Measurements from ENCODE around the gene TCAF1.
"Not testable (repeated sequence)": the region's sequence is repeated elsewhere in the genome, so short reads cannot be mapped to it uniquely, and the experiment has no call there.

Gene TCAF1

GRCh38 chr7:143905509-143905908 is 3.5 kb upstream of the TCAF1 start:
- DNase-seq, result no peak

- DNase-seq, result no peak
Measured at GRCh38 chr7:143902332-143902899, 440 bp upstream of the TCAF1 start.

- DNase-seq, result peak in 6 of 14 donors; percentile 67 to 82 (median 73)
Measured at GRCh38 chr7:143901332-143901667, 676 bp downstream of the TCAF1 start.

DNA sequence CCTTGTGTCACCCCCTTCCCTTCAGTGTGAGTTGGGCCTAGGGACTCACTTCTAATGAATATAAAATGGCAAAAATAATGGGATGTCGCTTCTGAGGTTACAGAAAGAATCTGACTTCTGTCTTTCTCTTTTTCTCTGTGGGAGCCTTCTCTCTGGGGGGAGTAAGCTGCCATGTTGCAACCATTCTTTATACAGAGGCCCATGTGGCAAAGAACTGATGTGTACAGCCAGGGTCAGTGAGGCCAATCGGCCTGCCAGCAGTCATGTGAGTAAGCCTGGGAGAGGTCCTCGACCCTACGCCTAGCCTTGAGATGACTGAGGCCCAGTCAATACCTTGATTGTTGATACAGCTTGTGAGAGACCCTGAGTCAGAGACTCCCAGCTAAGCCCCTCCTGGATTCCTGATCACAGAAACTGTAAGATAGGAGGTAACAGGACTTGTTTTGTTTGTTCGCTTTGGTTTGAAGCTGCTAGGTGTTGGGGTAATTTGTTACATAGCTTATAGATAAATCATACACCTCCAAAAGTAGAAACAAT is 1.7 kb downstream of the TCAF1 start:
- peak in 2 of 14 donors; percentile 7 to 10 for DNase-seq

- no peak for DNase-seq
Measured at GRCh38 chr7:143898810-143899209, 3.2 kb downstream of the TCAF1 start.

- DNase-seq, result no peak
Measured at GRCh38 chr7:143896667-143897066, 5.3 kb downstream of the TCAF1 start.

DNA sequence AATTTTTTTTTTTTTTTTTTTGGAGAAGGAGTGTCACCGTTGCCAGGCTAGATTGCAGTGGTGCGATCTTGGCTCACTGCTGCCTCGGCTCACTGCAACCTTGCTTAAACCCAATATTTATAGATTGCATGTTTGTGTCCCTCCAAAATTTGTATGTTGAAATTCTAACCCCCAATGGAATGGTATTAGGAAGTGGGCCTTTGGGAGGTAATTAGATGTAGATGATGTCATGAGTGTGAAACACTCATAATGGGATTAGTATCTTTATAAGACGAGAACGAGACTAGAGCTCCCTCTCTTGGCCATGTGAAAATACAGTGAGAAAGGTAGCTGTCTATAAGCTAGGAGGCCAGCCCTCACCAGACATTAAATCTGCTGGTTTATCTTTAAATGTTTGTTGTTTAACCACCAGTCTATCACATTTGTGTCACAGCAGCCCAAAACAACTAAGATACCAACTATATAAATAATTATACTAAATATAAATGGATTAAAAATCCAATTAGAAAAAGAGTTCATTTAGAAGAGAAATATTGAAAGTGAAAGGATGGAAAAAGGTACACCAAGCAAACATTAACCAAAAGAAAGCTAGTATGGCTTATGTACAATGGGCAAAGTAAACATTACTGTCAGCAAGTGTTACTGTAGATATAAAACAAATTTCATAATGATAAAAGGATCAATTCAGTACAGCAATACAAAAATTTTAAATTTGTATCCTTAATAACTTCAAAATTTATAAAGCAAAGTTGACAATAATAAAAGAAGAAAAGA is 9.3 kb downstream of the TCAF1 start:
- no peak for DNase-seq

GRCh38 chr7:143891457-143891856 is 10.5 kb downstream of the TCAF1 start:
- no peak for DNase-seq

GRCh38 chr7:143890558-143890957 is 11.4 kb downstream of the TCAF1 start:
- no peak for DNase-seq

- no peak for DNase-seq
Measured at GRCh38 chr7:143889068-143889467, 12.9 kb downstream of the TCAF1 start.

DNA sequence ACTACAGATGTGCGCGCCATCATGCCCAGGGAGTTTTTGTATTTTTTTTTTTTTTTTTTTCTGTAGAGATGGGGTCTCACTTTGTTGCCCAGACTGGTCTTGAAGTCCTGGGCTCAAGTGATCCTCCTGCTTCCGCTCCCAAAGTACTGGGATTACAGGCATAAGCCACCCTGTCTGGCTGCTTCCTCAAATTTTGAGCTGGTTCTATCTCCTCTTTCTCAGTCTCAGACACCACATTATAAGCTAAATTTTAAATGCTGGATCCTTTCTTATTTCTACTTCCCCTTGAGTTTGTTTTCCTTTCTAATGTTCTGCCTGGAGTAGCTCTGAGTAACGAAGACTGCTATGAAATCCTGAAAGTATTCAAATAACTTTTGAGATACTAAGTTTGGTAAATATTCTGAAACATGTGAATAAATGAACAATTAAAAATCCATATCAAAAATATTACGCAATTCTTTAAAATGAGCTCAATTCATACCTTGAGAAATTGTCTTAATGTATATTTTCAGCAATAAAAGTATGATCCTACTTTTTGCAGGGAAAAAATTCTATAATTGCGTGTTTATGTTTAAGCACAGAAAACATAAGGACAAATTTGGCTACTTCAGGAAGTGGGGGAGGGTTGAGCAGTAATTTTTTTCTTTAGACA is 15.0 kb downstream of the TCAF1 start:
- DNase-seq, result no peak

- no peak for DNase-seq
Measured at GRCh38 chr7:143885951-143886350, 16.0 kb downstream of the TCAF1 start.

GRCh38 chr7:143884969-143885559 is 16.9 kb downstream of the TCAF1 start:
- DNase-seq, result peak in 13 of 14 donors; percentile 31 to 85 (median 71)

- peak in 1 of 14 donors; percentile 29 for DNase-seq
Measured at GRCh38 chr7:143884241-143884968, 17.6 kb downstream of the TCAF1 start.

GRCh38 chr7:143882604-143883078 is 19.3 kb downstream of the TCAF1 start:
- peak in 13 of 14 donors; percentile 45 to 83 (median 68) for DNase-seq

GRCh38 chr7:143882020-143882603 is 19.9 kb downstream of the TCAF1 start:
- DNase-seq, result peak in 12 of 14 donors; percentile 49 to 86 (median 78)

DNA sequence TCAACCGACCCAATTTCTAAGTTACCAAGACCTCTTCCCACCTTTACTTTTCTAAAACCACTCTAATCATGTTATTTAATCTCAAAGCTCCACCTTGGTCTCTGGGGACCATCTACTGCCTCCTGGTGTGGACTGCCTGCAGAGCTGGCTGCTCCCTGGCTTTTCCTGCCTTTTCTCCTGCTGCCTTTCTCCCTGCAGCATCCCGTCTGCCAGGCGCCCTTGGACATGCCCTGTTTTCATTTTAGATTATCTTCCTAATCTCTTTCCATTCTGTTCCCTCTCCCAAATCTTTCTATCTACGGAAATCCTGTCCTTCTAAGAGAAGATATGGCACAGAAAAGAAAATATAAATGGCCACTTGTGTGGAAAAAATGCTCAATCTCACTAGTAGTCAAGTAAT is 23.1 kb downstream of the TCAF1 start:
- DNase-seq, result no peak

- no peak for DNase-seq
Measured at GRCh38 chr7:143877098-143877497, 24.9 kb downstream of the TCAF1 start.

DNA sequence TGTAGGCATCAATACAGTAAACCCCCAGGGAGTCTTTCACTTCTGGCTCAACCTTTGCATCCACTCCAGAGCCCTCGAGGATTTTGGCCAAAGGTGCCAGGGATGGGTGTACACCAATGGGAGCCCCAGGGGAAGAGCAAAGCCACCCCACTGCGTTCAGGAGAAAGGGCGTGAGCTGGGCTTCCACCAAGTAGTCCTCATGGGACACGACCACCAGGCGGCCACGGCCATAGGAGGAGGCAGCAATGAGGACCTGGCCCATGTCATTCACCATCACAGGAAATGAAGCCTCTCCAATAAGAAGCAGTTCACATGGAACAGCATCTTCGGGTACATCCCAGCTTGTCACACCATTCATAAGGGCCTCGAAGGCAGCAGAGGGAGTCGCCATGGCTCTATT is 25.8 kb downstream of the TCAF1 start:
- DNase-seq, result no peak

GRCh38 chr7:143873242-143873641 is 28.7 kb downstream of the TCAF1 start:
- DNase-seq, result not testable (repeated sequence)

- not testable (repeated sequence) for DNase-seq
Measured at GRCh38 chr7:143871534-143871933, 30.4 kb downstream of the TCAF1 start.

DNA sequence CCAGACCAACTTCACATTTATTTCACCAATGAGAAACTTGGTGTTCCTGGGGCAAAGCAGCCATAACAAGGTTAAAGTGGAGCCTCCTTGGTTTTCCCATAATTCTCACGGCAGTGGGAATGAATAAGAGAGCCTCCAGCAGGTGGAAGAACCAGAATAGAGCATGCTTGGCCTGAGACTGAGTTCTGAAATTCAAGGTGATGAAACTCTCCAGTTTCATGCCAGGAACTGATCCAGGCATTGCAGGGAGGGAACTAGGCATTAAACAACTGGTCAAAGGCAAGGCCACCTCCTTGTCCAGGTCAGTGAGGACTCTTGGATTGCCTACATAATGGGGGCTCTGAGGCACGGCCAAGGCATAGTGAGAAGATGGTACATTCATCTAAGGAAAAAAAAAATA is 44.0 kb downstream of the TCAF1 start:
- not testable (repeated sequence) for DNase-seq
